HG02885 (cell line): ENCODE results near the gene CCDC71L.

ENCODE experiments used
- ATAC-seq: cut with Tn5 transposase; IDR thresholded peaks from one replicate; pipeline ENCODE4 v1.9.1; 2021; ENCODE audit warnings: mild to moderate bottlenecking; ENCODE audit not compliant: unreplicated experiment, poor library complexity

The CCDC71L gene

GRCh38 chr7:106610996-106611886, 49.7 kb downstream of the CCDC71L start:
- ATAC-seq = no peak

GRCh38 chr7:106609416-106609815, 51.5 kb downstream of the CCDC71L start:
- ATAC-seq = no peak

DNA sequence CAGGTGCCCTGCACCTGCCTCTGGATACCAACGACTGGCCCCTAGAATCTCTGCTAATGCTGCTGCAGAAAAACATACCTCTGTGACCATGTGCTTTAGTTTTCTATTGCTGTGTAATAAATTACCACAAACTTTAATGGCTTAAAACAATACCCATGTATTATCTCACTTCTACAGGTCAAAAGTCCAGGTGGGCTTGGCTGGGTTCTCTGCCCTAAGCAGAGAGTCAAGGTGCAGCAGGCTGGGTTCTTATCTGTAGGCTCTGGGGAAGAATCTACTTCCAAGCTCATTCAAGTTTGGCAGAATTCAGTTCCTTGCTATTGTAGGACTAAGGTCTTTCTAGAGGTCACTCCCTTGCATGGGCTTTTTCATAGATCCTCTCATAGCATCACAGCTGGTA, 52.3 kb downstream of the CCDC71L start:
- no peak for ATAC-seq
